NCI-H1694 (cell line): Measurements from ENCODE around the gene EFCAB5.
"Not testable (repeated sequence)": the region's sequence is repeated elsewhere in the genome, so short reads cannot be mapped to it uniquely, and the experiment has no call there.

Experiments used
- DNase-seq: peaks from one replicate; lab custom pipeline; 2025; lab: John Stamatoyannopoulos, UW

EFCAB5 gene

DNA sequence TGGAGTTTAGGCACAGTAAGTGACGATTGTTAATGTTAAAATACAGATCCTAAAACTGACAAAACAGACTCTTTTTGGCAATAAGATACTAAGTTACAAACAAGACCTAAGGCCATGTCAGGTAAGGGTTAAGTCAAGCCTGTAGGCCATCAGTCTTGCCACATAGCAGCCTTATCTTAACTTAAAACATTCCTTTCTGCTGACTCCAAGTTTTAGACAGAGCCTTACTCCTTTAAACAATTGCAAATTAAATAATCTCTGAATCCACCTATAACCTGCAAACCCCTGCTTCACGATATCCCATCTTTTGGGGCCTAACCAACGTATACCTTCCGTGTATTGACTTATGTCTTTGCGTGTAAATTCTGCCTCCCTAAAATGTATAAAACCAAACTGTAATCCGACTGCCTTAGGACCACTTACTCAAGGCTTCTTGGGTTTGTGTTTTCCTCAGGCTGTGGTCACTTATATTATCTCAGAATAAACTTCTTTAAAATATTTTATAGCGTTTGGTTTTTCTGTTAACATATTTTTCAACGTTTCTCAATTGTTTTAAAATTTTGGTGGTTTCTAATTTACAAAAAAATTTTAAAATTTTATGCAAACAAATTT is 64.4 kb downstream of the EFCAB5 start:
- no peak for DNase-seq

DNA sequence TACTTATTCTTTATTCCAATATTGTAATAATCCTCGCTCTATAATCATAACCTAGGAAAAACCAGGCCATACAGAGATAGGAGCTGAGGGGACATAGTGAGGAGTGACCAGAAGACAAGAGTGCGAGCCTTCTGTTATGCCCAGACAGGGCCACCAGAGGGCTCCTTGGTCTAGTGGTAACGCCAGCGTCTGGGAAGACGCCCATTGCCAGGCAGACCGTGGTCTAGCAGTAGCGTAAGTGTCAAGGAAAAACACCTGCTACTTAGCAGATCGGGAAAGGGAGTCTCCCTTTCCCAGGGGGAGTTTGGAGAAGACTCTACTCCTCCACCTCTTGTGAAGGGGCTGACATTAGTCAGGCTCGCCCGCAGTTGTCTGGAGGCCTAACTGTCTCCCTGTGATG is 70.5 kb downstream of the EFCAB5 start:
- not testable (repeated sequence) for DNase-seq

DNA sequence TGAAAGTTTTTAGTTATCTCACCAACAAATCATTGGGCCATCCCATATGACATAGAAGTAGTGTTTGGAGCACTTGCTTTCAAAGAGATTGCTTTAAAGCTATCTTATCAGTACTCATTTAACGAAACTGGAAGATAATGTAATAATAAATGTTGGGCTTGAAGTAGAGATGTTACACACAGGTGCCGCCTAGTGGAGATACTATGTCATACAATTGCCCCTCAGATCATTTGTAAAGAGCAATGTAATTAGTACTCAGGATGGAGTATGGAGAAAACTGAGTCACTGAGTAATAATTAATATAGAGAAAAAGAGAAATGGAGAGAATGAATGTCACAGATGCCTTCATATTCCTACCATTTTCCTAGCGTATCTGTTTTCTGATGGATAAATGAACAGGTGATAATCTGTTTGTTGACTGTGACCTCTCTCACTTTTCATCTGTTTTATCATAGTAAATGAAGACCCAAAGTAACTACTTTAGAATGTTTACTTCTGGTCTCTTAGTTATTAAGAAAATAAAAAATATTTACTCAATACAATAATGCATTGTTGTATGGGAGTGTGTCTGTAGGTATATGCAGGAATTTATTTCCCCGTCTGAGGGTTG is 80.4 kb downstream of the EFCAB5 start:
- peak; percentile 70 for DNase-seq

DNA sequence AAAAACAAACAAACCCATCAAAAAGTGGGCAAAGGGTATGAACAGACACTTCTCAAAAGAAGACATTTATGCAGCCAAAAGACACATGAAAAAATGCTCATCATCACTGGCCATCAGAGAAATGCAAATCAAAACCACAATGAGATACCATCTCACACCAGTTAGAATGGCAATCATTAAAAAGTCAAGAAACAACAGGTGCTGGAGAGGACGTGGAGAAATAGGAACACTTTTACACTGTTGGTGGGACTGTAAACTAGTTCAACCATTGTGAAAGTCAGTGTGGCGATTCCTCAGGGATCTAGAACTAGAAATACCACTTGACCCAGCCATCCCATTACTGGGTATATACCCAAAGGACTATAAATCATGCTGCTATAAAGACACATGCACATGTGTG is 83.9 kb downstream of the EFCAB5 start:
- DNase-seq = not testable (repeated sequence)

DNA sequence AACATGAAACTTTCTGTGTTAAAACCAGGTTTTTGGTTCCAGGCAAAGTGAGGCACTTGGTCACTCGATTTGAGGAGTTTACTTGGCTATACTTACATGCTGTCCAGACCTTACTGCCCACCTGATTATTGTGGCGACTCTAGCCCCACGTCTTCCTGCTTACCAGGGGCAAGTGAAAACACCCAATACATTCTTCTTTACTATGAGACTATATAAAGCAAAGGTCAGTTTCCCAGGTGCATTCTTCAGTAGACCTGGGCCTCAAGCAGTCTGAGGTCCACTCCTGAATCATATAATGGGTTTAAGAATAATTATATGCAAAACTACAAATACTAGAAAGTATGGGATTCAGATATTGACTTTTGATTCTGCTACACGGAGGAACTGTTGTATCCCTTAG is 86.2 kb downstream of the EFCAB5 start:
- DNase-seq = no peak

DNA sequence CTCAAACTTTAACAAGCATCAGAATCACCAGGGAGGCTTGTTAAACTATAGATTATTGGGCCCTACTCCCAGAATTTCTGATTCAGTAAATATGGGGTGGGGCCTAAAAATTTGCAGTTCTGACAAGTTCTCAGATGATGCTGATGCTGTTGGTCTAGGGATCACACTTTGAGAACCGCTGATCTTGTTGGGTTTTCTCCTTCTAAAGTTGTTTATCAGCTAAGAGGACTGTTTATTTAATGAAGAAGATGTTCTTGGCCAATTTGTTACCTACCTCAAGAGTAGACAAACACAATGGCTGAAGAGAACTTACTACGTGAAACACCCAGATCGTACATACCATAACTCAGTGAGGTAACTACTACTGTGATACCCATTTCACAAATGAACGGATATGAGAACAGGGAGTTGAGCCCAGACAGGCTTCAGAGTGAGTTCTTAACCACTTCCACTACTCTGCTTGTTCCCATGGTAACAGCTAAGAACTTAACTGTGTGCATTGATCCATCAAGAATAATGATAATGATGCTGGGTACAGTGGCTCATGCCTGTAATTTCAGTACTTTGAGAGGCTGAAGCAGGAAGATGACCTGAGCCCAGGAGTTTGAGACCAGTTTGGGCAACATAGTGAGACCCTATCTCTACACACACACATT is 89.9 kb downstream of the EFCAB5 start:
- DNase-seq = no peak

DNA sequence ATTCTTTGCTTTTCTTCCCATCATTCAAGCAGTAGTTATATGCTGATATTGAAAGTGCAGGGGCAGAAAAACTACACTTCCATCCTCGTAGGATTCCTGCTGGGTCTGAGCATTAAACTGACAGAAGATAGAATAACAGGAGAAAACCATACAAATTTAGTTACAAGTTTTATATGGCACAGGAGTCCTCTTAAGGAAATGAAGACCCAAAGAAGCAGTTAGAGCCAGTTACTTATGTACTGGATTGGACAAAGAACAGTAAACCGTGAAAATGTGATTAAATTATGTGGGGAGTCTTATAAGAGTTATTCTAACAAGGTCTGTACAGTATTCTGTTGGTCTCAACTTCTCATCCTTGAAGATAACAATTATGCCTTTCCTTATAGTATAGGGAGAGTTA is 93.9 kb downstream of the EFCAB5 start:
- no peak for DNase-seq

DNA sequence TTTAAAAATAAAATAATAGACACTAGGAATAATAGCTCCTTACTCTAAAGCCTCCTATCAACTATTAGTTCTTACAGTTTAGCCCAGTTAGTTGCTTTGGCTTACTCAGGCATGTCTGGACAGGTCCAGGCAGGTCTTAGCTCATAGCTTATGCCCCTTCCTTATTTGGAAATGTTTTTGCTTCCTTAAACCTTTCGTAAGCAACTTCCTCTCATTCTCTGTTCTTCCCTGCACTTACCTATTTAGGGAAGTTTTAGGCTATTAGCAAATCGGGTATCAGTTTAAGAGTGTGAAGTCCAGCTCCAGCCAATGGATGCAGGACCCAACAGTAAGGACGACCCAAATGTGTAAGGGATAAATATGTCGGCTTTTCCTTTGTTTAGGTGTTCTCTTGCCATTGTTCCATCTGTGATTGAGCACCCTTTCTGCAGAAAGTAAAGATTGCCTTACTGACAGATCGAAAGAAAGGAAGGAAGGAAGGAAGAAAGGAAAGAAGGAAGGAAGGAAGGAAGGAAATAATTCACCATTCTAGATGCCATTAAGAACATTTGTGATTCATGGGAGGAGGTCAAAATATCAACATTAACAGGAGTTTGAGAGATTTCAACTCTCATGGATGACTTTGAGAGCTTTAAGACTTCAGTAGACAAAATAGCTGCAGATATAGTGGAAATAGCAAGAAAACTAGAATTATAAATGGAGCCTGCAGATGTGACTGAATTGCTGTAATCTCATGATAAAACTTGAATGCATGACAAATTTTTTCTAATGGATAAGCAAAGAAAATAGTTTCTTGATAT is 99.5 kb downstream of the EFCAB5 start:
- not testable (repeated sequence) for DNase-seq

DNA sequence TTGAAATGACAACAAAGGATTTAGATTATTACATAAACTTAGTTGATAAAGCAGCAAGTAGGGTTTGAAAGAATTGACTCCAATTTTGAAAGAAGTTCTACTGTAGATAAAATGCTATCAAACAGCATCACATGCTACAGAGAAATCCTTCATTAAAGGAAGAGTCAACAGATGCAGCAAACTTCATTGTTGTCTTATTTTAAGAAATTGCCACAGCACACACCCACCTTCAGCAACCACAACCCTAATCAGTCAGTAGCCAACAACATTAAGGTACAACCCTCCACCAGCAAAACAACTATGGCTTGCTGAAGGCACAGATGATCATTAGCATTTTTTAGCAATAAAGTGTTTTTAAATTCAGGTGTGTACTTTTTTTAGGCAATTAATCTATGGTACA is 100.1 kb downstream of the EFCAB5 start:
- DNase-seq = no peak

DNA sequence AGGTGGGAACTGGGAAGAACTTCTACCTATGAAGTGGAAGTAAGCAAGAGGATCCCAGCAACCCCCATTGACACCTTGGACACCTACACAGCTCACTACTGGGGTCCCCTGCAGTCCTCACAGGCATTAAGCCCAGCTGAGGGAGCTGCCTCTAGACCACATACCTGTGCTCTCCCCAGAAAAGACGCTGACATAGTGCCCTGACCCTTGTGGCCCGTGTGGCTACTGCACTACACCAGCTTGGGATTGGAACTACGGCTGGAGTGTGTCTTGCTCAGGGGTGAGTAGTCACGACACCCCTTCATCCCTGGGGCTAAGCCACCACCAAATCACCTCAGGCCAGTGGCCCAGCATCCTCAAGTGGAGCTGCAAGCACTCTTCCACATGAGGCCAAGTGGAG is 120.9 kb downstream of the EFCAB5 start:
- DNase-seq = no peak

DNA sequence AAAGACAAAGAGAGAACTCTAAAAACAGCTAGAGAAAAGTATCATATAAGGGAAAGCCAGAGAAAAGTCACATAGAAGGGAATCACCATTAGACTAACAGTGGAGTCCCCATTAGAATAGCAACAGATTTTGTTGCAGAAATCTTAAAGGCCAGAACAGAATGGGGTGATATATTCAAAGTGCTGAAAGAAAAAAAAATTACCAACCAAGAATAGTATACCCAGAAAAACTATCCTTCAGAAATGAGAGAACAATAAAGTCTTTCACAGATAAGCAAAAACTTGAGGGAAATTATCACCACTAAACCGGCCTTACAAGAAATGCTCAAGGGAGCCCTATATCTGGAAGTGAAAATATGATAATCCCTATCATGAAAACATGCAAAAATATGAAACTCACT is 123.3 kb downstream of the EFCAB5 start:
- no peak for DNase-seq

DNA sequence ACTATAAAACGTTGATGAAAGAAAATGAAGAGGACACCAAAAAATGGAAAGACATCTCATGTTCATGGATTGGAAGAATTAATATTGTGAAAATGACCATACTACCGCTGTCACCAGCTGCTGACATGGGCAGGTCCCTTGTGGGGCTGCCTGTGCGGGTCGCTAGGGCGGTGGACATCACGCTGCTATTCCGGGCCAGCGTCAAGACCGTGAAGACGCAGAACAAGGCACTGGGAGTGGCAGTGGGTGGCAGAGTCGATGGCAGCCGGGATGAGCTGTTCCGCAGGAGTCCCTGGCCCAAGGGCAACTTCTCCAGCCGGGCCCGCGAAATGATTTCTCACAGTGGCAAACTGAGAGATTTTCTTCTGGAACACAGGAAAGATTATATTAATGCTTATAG is 127.0 kb downstream of the EFCAB5 start:
- DNase-seq = no peak

DNA sequence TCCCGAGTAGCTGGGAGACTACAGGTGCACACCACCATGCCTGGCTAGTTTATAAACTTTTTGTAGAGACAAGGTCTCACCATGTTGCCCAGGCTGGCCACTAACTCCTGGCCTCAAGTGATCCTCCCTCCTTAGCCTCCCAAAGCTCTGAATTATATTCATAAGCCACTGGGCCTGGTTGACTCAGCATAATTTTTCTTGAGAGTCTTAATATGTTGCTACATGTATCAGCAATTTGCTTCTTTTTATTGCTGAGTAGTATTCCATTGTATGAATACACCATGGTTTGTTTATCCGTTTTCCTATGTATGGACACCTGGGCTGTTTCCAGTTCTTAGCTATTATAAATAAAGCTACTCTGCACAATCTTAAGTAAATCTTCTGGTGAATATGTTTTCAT is 132.8 kb downstream of the EFCAB5 start:
- no peak for DNase-seq

DNA sequence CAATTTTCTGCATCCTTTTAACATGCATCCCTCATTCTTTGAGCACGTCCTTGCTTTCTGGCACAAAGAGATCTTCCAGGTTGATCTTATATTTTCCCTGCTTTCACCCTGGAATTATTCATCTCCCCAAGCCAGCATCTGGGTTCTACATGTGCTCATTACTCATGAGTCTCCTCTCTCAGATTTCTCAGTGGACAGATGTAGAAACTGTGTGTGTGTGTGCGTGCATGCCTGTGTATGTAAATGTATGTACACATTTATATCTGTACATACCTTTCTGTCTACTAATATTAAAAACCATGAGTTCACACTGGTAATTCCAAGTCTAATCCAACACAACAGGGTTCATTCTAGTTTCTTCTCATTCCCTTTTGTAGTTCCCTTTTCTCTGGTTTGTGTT is 133.3 kb downstream of the EFCAB5 start:
- DNase-seq = no peak

DNA sequence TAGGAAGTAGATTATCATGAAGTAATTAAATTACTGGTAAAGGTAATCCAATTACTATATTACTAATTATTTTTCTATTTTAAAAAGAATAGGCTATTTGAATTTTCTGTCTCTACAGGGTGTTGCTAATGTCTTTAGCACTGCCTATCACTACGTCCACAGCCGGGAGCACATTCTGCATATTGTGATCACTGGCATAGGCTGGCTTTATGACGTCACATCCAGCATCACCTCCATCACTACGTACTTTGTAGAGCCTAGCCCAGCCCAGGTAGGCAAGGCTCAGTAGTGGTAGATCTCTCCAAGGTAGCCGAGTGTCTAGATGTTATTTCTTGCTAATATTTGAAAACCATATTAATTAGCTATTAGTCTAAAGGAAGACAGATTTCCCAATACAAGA is 141.3 kb downstream of the EFCAB5 start:
- no peak for DNase-seq

DNA sequence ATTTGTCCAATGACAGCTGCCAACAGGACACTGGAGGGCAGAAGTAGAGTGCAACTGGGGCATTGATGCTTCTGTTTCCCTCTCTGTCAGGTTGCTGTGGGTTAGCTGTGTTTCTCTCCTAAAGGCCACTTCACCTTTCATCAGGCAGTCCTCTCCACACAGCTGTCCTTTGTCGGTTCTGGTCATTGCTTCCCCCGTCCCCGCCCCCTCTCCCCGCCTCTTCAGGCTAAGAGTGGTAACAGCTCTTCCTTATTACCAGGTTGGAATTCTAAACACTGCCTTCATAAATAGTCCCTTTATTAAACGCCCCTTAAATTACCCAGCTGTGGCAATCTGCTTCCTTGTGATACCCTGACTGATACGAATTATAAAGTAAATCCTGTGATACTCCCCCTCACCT is 143.4 kb downstream of the EFCAB5 start:
- no peak for DNase-seq

DNA sequence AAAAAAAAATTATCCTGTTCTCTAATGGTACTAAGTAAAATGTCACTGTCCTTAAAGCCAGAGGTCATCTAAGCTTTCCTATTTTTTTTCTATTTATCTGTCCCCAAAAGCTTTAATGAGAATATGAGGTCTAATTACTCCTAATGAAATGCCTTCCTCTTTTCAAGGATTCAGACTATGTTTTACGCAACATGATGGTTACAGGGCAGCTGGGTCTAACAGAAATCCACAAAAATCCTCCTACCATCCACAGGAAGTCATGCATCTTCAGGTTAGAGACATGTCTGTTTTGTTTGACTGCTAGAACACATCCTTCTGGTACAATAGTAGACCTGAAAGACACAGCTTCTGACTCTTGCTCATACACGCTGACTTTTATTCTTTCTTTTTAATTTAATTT is 145.5 kb downstream of the EFCAB5 start:
- no peak for DNase-seq

DNA sequence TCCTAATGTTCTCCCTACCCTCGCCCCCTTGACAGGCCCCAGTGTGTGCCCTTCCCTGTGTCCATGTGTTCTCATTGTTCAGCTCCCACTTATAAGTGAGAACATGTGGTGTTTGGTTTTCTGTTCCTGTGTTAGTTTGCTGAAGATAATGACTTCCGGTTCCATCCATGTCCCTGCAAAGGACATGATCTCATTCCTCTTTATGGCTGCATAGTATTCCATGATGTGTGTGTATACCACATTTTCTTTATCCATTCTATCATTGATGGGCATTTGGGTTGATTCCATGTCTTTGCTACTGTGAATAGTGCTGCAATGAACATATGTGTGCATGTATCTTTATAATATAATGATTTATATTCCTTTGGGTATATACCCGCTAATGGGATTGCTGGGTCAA is 146.0 kb downstream of the EFCAB5 start:
- DNase-seq = not testable (repeated sequence)

DNA sequence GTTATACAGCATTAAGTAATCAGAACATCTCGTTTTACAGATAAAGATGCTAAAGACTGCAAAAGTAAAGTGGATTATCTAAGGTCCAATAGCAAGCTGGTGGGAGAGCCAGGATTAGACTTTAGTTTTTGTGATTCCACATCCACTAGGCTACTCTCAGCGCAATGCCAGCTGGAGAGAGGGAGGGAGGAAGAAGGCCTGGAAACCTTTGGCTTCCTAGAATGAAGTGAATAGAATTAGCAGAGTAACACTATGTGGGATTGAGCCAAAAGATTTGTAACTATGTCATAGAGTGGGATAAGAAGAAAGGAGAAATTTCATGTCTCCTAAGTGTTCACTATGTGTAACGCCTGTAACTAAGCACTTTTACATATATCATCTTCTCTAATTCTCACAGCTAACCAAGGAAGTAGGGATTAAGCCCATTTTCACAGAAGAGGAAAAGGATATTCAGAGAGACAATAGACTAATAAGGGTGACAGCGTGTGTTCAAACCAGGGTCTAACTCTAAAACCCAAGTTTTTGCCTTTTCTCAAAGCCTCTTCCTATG is 149.8 kb downstream of the EFCAB5 start:
- DNase-seq = no peak

DNA sequence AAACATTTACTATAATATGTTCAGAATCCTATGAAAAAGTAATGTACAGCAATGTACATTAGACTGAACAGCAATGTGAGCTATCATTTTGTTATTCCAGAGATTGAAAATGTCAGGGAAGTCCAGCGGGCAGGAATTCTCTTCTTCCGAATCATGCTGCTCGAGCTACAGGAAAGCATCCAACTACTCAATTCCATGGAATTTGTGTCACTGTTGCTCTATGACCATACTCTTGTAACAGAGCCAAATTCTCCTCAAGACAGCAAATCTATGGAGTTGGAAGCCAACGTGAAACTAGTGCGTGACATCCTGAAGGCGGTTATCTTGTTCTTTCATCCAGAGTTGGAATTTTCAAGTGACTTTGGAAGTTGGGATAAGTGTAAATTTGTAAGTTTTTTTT is 150.3 kb downstream of the EFCAB5 start:
- no peak for DNase-seq

DNA sequence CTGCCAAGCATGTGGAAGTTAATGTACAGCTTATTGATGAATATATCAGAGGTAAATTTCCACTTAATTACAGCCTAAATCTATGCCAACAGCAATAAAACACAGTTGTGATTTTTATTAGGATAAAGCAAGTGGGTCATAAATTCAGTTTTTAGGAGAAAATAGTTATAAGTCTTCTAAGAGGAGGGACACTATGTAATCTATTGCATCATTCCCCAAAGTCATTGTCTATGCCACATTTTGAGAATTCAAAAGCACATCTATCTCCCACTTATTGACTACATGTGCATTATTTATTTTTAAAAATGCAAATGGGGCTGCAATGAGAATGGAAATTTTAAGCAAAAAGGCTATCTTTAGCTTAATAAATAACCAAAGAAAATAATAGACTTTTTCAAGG is 151.5 kb downstream of the EFCAB5 start:
- DNase-seq = no peak

DNA sequence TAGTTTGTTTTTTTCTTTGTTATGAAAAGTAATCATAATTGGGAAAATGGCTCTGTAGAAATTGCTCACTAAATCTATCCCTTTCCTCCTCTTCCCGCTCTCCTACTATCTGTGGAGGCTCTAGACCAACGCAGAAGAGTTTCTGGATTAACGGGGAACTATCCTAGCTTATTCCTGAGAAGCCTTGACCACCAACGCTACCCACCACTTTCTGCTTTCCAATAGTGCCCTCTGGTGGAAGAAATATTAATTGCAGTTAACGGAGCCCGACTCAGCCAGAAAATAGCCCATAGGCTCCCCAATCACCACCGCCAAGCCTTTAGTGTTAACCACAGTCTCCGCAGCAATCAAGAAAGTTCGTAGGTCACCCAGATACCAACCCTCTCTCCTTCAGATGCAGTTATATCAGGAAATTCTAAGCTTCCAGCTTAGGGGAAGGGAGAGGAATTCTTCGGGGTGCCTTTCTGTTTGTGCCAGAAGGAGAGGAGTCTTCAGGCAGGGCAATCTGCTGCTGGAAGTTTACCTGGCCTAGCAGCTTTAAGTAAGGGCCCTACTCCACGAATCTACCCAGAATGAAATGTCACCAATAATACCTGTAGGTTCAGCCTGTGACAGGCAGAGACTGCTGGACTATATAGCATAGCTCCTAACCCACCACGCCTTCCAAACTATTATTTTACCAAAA is 152.2 kb downstream of the EFCAB5 start:
- peak; percentile 65 for DNase-seq
